GM12878 (cell line): ENCODE results near the gene CAPRIN2. TPM values are rescaled to one million over a fixed set of nuclear protein-coding genes. Genes with fewer than 3 reads are reported as not detected.

ENCODE experiments used
- ATAC-seq: fragments of 200-7000 bp; cut with Tn5 transposase; 3 replicates; pipeline ENCODE4 v1.9.1; 2020; ENCODE audit warnings: mild to moderate bottlenecking, moderate library complexity
- BruUV-seq: library from RNA; stranded (reverse); fragments of 400-500 nt; replicated peaks from 2 replicates; lab custom pipeline; 2021; lab: Mats Ljungman, UMichigan
- CTCF ChIA-PET: fragments of 300-600 bp; sonication (Branson Sonifier 250); formaldehyde crosslinking; extraction: SDS; loops from one replicate; lab custom pipeline; 2021; ENCODE audit warnings: inconsistent platforms; lab: Yijun Ruan, JAX
- POLR2A ChIA-PET: fragments of 350-600 bp; formaldehyde crosslinking; extraction: SDS; loops from one replicate; lab custom pipeline; 2021; ENCODE audit warnings: inconsistent platforms; lab: Charles Lee
- RAD21 ChIA-PET: fragments of 300-600 bp; sonication (Branson Sonifier 250); formaldehyde crosslinking; loops from one replicate; lab custom pipeline; 2023; ENCODE audit warnings: antibody characterized with exemption; ENCODE audit not compliant: unreplicated experiment; lab: Charles Lee
- SMC1A ChIA-PET: fragments of 300-600 bp; sonication (Branson Sonifier 250); formaldehyde crosslinking; loops from one replicate; lab custom pipeline; 2023; ENCODE audit not compliant: unreplicated experiment, uncharacterized antibody; lab: Charles Lee
- DNase-seq: peaks from one replicate; pipeline ENCODE4 v3.0.0-alpha.2; 2011; ENCODE audit warnings: low read depth, low spot score
- FAIRE-seq: peaks from 3 replicates; lab custom pipeline; 2011; peaks lifted over from hg19 to GRCh38; lab: Jason Lieb, UNC
- H2AFZ ChIP-seq: 2 replicates; pipeline ENCODE4 v1.6.0; 2011; ENCODE audit warnings: low read depth, low read length, control low read depth; ENCODE audit not compliant: control insufficient read depth
- H3K27ac ChIP-seq: 2 replicates; pipeline ENCODE4 v1.5.1; 2011; ENCODE audit warnings: control low read depth; ENCODE audit not compliant: control insufficient read depth, insufficient read depth
- H3K27me3 ChIP-seq, 2 experiments: replicated peaks in 1 of 2; 2 replicates each; pipeline versions ENCODE4 v1.6.0 to v1.6.1; 2011; ENCODE audit warnings: low read length in 1 of 2; ENCODE audit not compliant: control insufficient read depth in 2 of 2, insufficient read depth in 2 of 2
- H3K36me3 ChIP-seq, 2 experiments: 2 replicates each; pipeline ENCODE4 v1.5.1; 2011; ENCODE audit warnings: low read length in 1 of 2; ENCODE audit not compliant: control insufficient read depth in 2 of 2, insufficient read depth in 2 of 2
- H3K4me1 ChIP-seq: 2 replicates; pipeline ENCODE4 v1.6.1; 2011; ENCODE audit warnings: mild to moderate bottlenecking, low read length, moderate library complexity, mixed read lengths; ENCODE audit not compliant: control insufficient read depth, insufficient read depth
- H3K4me2 ChIP-seq: 2 replicates; pipeline ENCODE4 v1.6.0; 2011; ENCODE audit warnings: control low read depth; ENCODE audit not compliant: control insufficient read depth, insufficient read depth
- H3K4me3 ChIP-seq: fragments of 200-600 bp; sonication (generic); 2 replicates; pipeline ENCODE4 v1.5.1; 2016
- H3K79me2 ChIP-seq: 2 replicates; pipeline ENCODE4 v1.6.0; 2011; ENCODE audit warnings: low read length; ENCODE audit not compliant: control insufficient read depth, insufficient read depth
- H3K9ac ChIP-seq: 2 replicates; pipeline ENCODE4 v1.8.0; 2011; ENCODE audit warnings: low read length, control low read depth, mixed read lengths; ENCODE audit not compliant: control insufficient read depth, insufficient read depth
- H3K9me3 ChIP-seq: replicated peaks from 3 replicates; pipeline ENCODE4 v1.5.1; 2011; ENCODE audit warnings: mild to moderate bottlenecking, low read length; ENCODE audit not compliant: control insufficient read depth, insufficient read depth
- H4K20me1 ChIP-seq: 2 replicates; pipeline ENCODE4 v1.6.0; 2011; ENCODE audit not compliant: control insufficient read depth, insufficient read depth
- ATF7 ChIP-seq: fragments of 450-650 bp; IDR thresholded peaks from 2 replicates; pipeline ENCODE4 v1.6.1; 2016; ENCODE audit warnings: low read depth, mild to moderate bottlenecking
- CEBPB ChIP-seq, 2 experiments: fragments of 150-350 bp in 1 of 2; IDR thresholded peaks; 2 replicates each; pipeline ENCODE4 v1.6.1; 2012 to 2014; ENCODE audit warnings: low read depth in 2 of 2, low read length in 2 of 2, borderline replicate concordance in 1 of 2, inconsistent platforms in 1 of 2
- CHD4 ChIP-seq: fragments of 200-600 bp; sonication (generic); IDR thresholded peaks from 2 replicates; pipeline ENCODE4 v1.6.1; 2016; ENCODE audit warnings: mild to moderate bottlenecking
- FOXK2 ChIP-seq: fragments of 450-650 bp; IDR thresholded peaks from 2 replicates; pipeline ENCODE4 v1.6.1; 2017; ENCODE audit warnings: mild to moderate bottlenecking, moderate library complexity
- IRF4 ChIP-seq: IDR thresholded peaks from 2 replicates; pipeline ENCODE4 v1.6.1; 2011; ENCODE audit warnings: low read depth, low read length
- KLF5 ChIP-seq: fragments of 450-650 bp; IDR thresholded peaks from 2 replicates; pipeline ENCODE4 v1.6.1; 2014; ENCODE audit warnings: mild to moderate bottlenecking; ENCODE audit not compliant: partially characterized antibody
- MEF2A ChIP-seq: IDR thresholded peaks from 2 replicates; pipeline ENCODE4 v1.6.1; 2011; ENCODE audit warnings: low read depth, mild to moderate bottlenecking, low read length, moderate library complexity; ENCODE audit not compliant: insufficient read depth
- MTA2 ChIP-seq: fragments of 450-650 bp; IDR thresholded peaks from 2 replicates; pipeline ENCODE4 v1.6.1; 2016; ENCODE audit warnings: low read depth, mild to moderate bottlenecking, moderate library complexity
- MYB ChIP-seq: fragments of 150-350 bp; IDR thresholded peaks from 2 replicates; pipeline ENCODE4 v1.6.1; 2014; ENCODE audit warnings: mild to moderate bottlenecking, low read depth, low read length, borderline replicate concordance
- NBN ChIP-seq: fragments of 450-650 bp; IDR thresholded peaks from 2 replicates; pipeline ENCODE4 v1.6.1; 2016
- NR2F1 ChIP-seq: fragments of 450-650 bp; conservative IDR thresholded peaks from 2 replicates; pipeline ENCODE4 v1.6.1; 2017; ENCODE audit warnings: mild to moderate bottlenecking
- POU2F2 ChIP-seq: IDR thresholded peaks from 3 replicates; pipeline ENCODE4 v1.6.1; 2011; ENCODE audit warnings: low read depth, mild to moderate bottlenecking, low read length, borderline replicate concordance
- RCOR1 ChIP-seq: conservative IDR thresholded peaks from 2 replicates; pipeline ENCODE4 v1.6.1; 2012; ENCODE audit warnings: low read depth, low read length, improper control_type of control experiment
- RELA ChIP-seq: fragments of 450-650 bp; IDR thresholded peaks from 2 replicates; pipeline ENCODE4 v1.8.0; 2014; ENCODE audit warnings: borderline replicate concordance; ENCODE audit not compliant: partially characterized antibody
- SMARCA5 ChIP-seq: fragments of 450-650 bp; IDR thresholded peaks from 2 replicates; pipeline ENCODE4 v1.6.1; 2017; ENCODE audit warnings: mild to moderate bottlenecking
- STAT3 ChIP-seq: IDR thresholded peaks from 2 replicates; pipeline ENCODE4 v1.6.1; 2011; ENCODE audit warnings: low read depth, low read length, improper control_type of control experiment
- TAF1 ChIP-seq: IDR thresholded peaks from 2 replicates; pipeline ENCODE4 v1.6.1; 2011; ENCODE audit warnings: mild to moderate bottlenecking, low read depth, low read length, borderline replicate concordance
- TARDBP ChIP-seq: IDR thresholded peaks from 2 replicates; pipeline ENCODE4 v1.6.1; 2016; ENCODE audit warnings: borderline replicate concordance
- TBL1XR1 ChIP-seq: IDR thresholded peaks from 2 replicates; pipeline ENCODE4 v1.6.1; 2012; ENCODE audit warnings: low read depth, low read length, improper control_type of control experiment
- ZBTB33 ChIP-seq: fragments of 450-650 bp; IDR thresholded peaks from 2 replicates; pipeline ENCODE4 v1.6.1; 2017; ENCODE audit warnings: mild to moderate bottlenecking
- WGBS: methylation state at CpG from one replicate; pipeline ENCODE4 v1.1.6; 2016; ENCODE audit warnings: low lambda C conversion rate; ENCODE audit not compliant: insufficient replicate concordance, insufficient coverage; ENCODE audit errors: missing lambda C conversion rate; 5-methylcytosine and 5-hydroxymethylcytosine counted together
- in situ Hi-C: fragments of 300-500 bp; cut with MboI; formaldehyde crosslinking; loops from 9 replicates; pipeline ENCODE4 v1.14.3; 2018; ENCODE audit warnings: mixed read lengths
- intact Hi-C: fragments of 100-400 bp; cut with micrococcal nuclease; formaldehyde crosslinking; loops from one replicate; pipeline ENCODE4 v1.14.2; 2022; ENCODE audit not compliant: unreplicated experiment
- polyA plus RNA-seq, 11 experiments: library from polyadenylated mRNA; depleted of rRNA in 4 of 11; unstranded in 6 of 11; stranded (reverse) in 5 of 11; fragments of >200 nt; fragmentation: Nextera tagmentation in 4 of 11; fragmentation: Illumina TruSeq in 1 of 11; extraction: Ambion mirVana in 4 of 11; extraction: Trizol in 1 of 11; gene quantifications; 1 replicate in 1 of 11; 2 replicates in 10 of 11; pipeline versions ENCODE4 v1.2.1 to v1.2.3, GENCODE V29; 2011 to 2016; ENCODE audit warnings: inconsistent platforms in 2 of 11, missing spikeins in 2 of 11, low read depth in 1 of 11
- total RNA-seq, 4 experiments: library from RNA; depleted of rRNA in 3 of 4; stranded (reverse); fragments of >200 nt in 3 of 4; fragmentation: Illumina TruSeq in 1 of 4; extraction: Trizol in 1 of 4; gene quantifications; 2 replicates each; pipeline versions ENCODE4 v1.2.1 to v1.2.3, GENCODE V29; 2013 to 2021

CAPRIN2 gene
- total and polyA plus RNA-seq, 10 of the 15 experiments (the other 5 are each of a cell fraction or from before 2014, with no cell fraction given), result 1.2 to 13.6 (median 8.2) TPM

GRCh38 chr12:30784508-30784907 is 29.8 kb upstream of the CAPRIN2 start:
- H3K27ac ChIP-seq, result no peak overlapping the region
- H3K4me1 ChIP-seq, result no peaks in the 10 kb centered on the region
- no peak overlapping the region for H3K4me2 ChIP-seq
- H3K36me3 ChIP-seq, result no peaks in the 10 kb centered on the region
- no peak overlapping the region for H3K4me3 ChIP-seq
- SMC1A ChIA-PET, result no interaction called here
- WGBS, result 0% methylated on average over 1 of the region's 1 CpG
- H3K9ac ChIP-seq, result no peak overlapping the region
- no TSS peak for BruUV-seq
- H3K9me3 ChIP-seq, result no peaks in the 10 kb centered on the region
- no peaks in the 10 kb centered on the region for H3K79me2 ChIP-seq
- no peak for TF ChIP-seq IRF4
- no peak for TF ChIP-seq TARDBP
- TF ChIP-seq MYB, result no peak
- TF ChIP-seq POU2F2, result no peak
- no peak overlapping the region for H2AFZ ChIP-seq
- intact Hi-C loops, result no loop called here
- RAD21 ChIA-PET, result no interaction called here
- POLR2A ChIA-PET, result no interaction called here
- in situ Hi-C loops, result no loop called here
- no peak for FAIRE-seq
- no peaks in the 10 kb centered on the region for H4K20me1 ChIP-seq
- CTCF ChIA-PET, result interaction anchor here (1.1 kb wide), 1 partner anchor 32 kb away, joined by 3 read pairs; no protein-coding TSS in a partner anchor
- H3K27me3 ChIP-seq, result no peaks in the 10 kb centered on the region; a peak in 1 of 4 replicates
- ATAC-seq, result no peak
- DNase-seq, result no peak

GRCh38 chr12:30783946-30784345 is 29.2 kb upstream of the CAPRIN2 start:
- no peak overlapping the region for H3K4me2 ChIP-seq
- POLR2A ChIA-PET, result no interaction called here
- H3K27ac ChIP-seq, result no peak overlapping the region
- WGBS, result 2% methylated on average over 2 of the region's 2 CpGs
- no peaks in the 10 kb centered on the region for H3K36me3 ChIP-seq
- no peaks in the 10 kb centered on the region; a peak in 1 of 4 replicates for H3K27me3 ChIP-seq
- H3K9ac ChIP-seq, result no peak overlapping the region
- FAIRE-seq (no peak), ATAC-seq (no peak), DNase-seq (no peak)
- intact Hi-C loops, result no loop called here
- no TSS peak for BruUV-seq
- CTCF ChIA-PET, result no interaction called here
- no peaks in the 10 kb centered on the region for H4K20me1 ChIP-seq
- RAD21 ChIA-PET, result no interaction called here
- H3K4me3 ChIP-seq, result no peak overlapping the region
- H2AFZ ChIP-seq, result no peak overlapping the region
- in situ Hi-C loops, result no loop called here
- no peaks in the 10 kb centered on the region for H3K79me2 ChIP-seq
- no peaks in the 10 kb centered on the region for H3K4me1 ChIP-seq
- SMC1A ChIA-PET, result no interaction called here
- no peaks in the 10 kb centered on the region for H3K9me3 ChIP-seq
- TF ChIP-seq TBL1XR1 (no peak), STAT3 (no peak), CHD4 (no peak), ATF7 (no peak), NBN (no peak), POU2F2 (no peak), TAF1 (no peak), RELA (no peak), FOXK2 (no peak), RCOR1 (no peak), MTA2 (no peak), MEF2A (no peak), NR2F1 (no peak), ZBTB33 (no peak), CEBPB (IDR thresholded peaks at IDR 0.05; ENCODE audit: borderline replicate concordance in 1 of 2, low read depth in 2 of 2, low read length in 2 of 2) (no peak), SMARCA5 (no peak), KLF5 (no peak)
